Right renal cortex interstitium (tissue), 3 donors: Measurements from ENCODE around the gene STT3A. TPM values are rescaled to one million over a fixed set of nuclear protein-coding genes. Genes with fewer than 3 reads are reported as not detected.
A peak's percentile ranks its signal among the peaks of the same experiment; 100 is the strongest.
"Not testable (repeated sequence)": the region's sequence is repeated elsewhere in the genome, so short reads cannot be mapped to it uniquely, and the experiment has no call there.

Source experiments
- DNase-seq, 3 donors: peaks; one replicate each; pipeline ENCODE4 v3.0.0-alpha.2; 2013; ENCODE audit warnings: low read depth in 3 of 3, low spot score in 2 of 3
- polyA plus RNA-seq, 3 donors: library from polyadenylated mRNA; unstranded; fragments of 120-200 nt; gene quantifications; one replicate each; pipeline ENCODE4 v1.2.1, GENCODE V29; 2013; ENCODE audit not compliant: insufficient read length in 3 of 3

Gene STT3A
- 100 to 1,000 TPM; 203 to 233 (median 218) TPM for polyA plus RNA-seq

GRCh38 chr11:125592305-125593113 lies at the start of gene STT3A:
STT3A (plus strand) TSS chr11:125592852; CDS start chr11:125595916, 3,064 bp downstream.
- DNase-seq = peak; percentile 99 to 100 (median 99)

- no peak for DNase-seq
Observed at GRCh38 chr11:125550780-125551179, 41.9 kb upstream of the STT3A start.

- no peak for DNase-seq
Observed at GRCh38 chr11:125551835-125552342, 40.8 kb upstream of the STT3A start.

- DNase-seq = no peak
Observed at GRCh38 chr11:125552927-125553326, 39.7 kb upstream of the STT3A start.

- no peak for DNase-seq
Observed at GRCh38 chr11:125553357-125553756, 39.3 kb upstream of the STT3A start.

GRCh38 chr11:125554038-125554437 lies 38.6 kb upstream of the STT3A start:
- DNase-seq = no peak

GRCh38 chr11:125559888-125560287 lies 32.8 kb upstream of the STT3A start:
- DNase-seq = no peak

- DNase-seq = no peak
Observed at GRCh38 chr11:125561924-125562323, 30.7 kb upstream of the STT3A start.

- DNase-seq = no peak
Observed at GRCh38 chr11:125562430-125562829, 30.2 kb upstream of the STT3A start.

- no peak for DNase-seq
Observed at GRCh38 chr11:125564357-125564756, 28.3 kb upstream of the STT3A start.

GRCh38 chr11:125566235-125566634 lies 26.4 kb upstream of the STT3A start:
- DNase-seq = no peak

GRCh38 chr11:125568970-125569914 lies 23.4 kb upstream of the STT3A start, which contains the start of gene EI24:
EI24 (plus strand) TSS chr11:125569477; CDS start chr11:125572528, 3,051 bp downstream.
- DNase-seq = peak; percentile 62 to 80 (median 67)

GRCh38 chr11:125569915-125570621 lies 22.6 kb upstream of the STT3A start:
- peak in 2 of 3 donors; percentile 2 to 8 for DNase-seq

GRCh38 chr11:125570952-125571351 lies 21.7 kb upstream of the STT3A start:
- DNase-seq = no peak

- no peak for DNase-seq
Observed at GRCh38 chr11:125572916-125573315, 19.7 kb upstream of the STT3A start.

GRCh38 chr11:125577181-125577580 lies 15.5 kb upstream of the STT3A start:
- DNase-seq = not testable (repeated sequence)

GRCh38 chr11:125578783-125579182 lies 13.9 kb upstream of the STT3A start:
- no peak for DNase-seq

- no peak for DNase-seq
Observed at GRCh38 chr11:125579811-125580210, 12.8 kb upstream of the STT3A start.

- no peak for DNase-seq
Observed at GRCh38 chr11:125583496-125583895, 9.2 kb upstream of the STT3A start.

- DNase-seq = no peak
Observed at GRCh38 chr11:125585487-125585886, 7.2 kb upstream of the STT3A start.
